ENCODE results near the gene RAB25. TPM values are rescaled to one million over a fixed set of nuclear protein-coding genes. Genes with fewer than 3 reads are reported as not detected.

The RAB25 gene
- 1 to 10 TPM in 1 of 2 donors, under 1 TPM in 1; 0.67 to 1.0 TPM for total RNA-seq
- polyA plus RNA-seq = 1 to 10 TPM in 1 of 2 donors, under 1 TPM in 1; 0.82 to 2.0 TPM

- peaks cover 0 to under 1% (median 0%) of the 10 kb centered on the region in 4 donors for H3K4me1 ChIP-seq (ENCODE audit: control insufficient read depth in 4 of 4, insufficient read depth in 4 of 4, low read length in 3 of 4)
- WGBS = 71% methylated on average over 11 of the region's 11 CpGs
- peaks cover 0 to 8% (median 5%) of the 10 kb centered on the region in 4 donors for H3K36me3 ChIP-seq (ENCODE audit: control insufficient read depth in 4 of 4, insufficient read depth in 3 of 4, low read depth in 1 of 4, low read length in 3 of 4)
- no peak within 1 kb of the TSS for H3K27ac ChIP-seq (ENCODE audit: low read depth in 1 of 2, low read length in 2 of 2)
- no peaks in the 10 kb centered on the region for H3K27me3 ChIP-seq (ENCODE audit: control insufficient read depth in 4 of 4, insufficient read depth in 4 of 4, low read length in 3 of 4)
- H3K9me3 ChIP-seq (ENCODE audit: control insufficient read depth in 4 of 4, low read length in 3 of 4) = no peaks in the 10 kb centered on the region
- no peak for TF ChIP-seq GABPA (IDR thresholded peaks at IDR 0.05 in 1 of 2, conservative IDR thresholded peaks at IDR 0.05 in 1 of 2)
- TF ChIP-seq TAF1 (conservative IDR thresholded peaks at IDR 0.05) = no peak
- TF ChIP-seq EGR1 (IDR thresholded peaks at IDR 0.05; ENCODE audit: low read depth in 2 of 2) = no peak
- no peak for TF ChIP-seq REST (IDR thresholded peaks at IDR 0.05)
- no peak for TF ChIP-seq FOXA2 (IDR thresholded peaks at IDR 0.05)
- TF ChIP-seq ZBTB33 (IDR thresholded peaks at IDR 0.05) = no peak
- no peak for TF ChIP-seq ATF3 (IDR thresholded peaks at IDR 0.05)
- TF ChIP-seq NR2F2 (IDR thresholded peaks at IDR 0.05) = no peak
- TF ChIP-seq RAD21 (IDR thresholded peaks at IDR 0.05) = no peak
- no peak for TF ChIP-seq SP1 (IDR thresholded peaks at IDR 0.05)
- no peak for TF ChIP-seq HNF4A (conservative IDR thresholded peaks at IDR 0.05)
- no peak for TF ChIP-seq CTCF (IDR thresholded peaks at IDR 0.05; ENCODE audit: low read depth, low read length, missing input control)
- TF ChIP-seq HNF4G (IDR thresholded peaks at IDR 0.05) = no peak
- no peak for TF ChIP-seq FOXA1 (IDR thresholded peaks at IDR 0.05)
- TF ChIP-seq MAX (IDR thresholded peaks at IDR 0.05) = no peak
- no peak for TF ChIP-seq RXRA (IDR thresholded peaks at IDR 0.05)
- no peak for TF ChIP-seq YY1 (IDR thresholded peaks at IDR 0.05)
- no peak within 1 kb of the TSS for H3K9ac ChIP-seq (ENCODE audit: low read depth in 1 of 2, low read length in 2 of 2)
- H3K4me3 ChIP-seq (ENCODE audit: low read depth in 1 of 3, low read length in 3 of 3) = no peak within 1 kb of the TSS
- no peak for DNase-seq (ENCODE audit: low spot score)
Observed at GRCh38 chr1:156060937-156061636, at the start of gene RAB25. TSS of gene RAB25 (plus strand) at chr1:156061160. CDS start at chr1:156061401, 241 bp downstream.
